SKM-1 (cell line): Measurements from ENCODE around the gene MAT2A.
"Not testable (repeated sequence)": the region's sequence is repeated elsewhere in the genome, so short reads cannot be mapped to it uniquely, and the experiment has no call there.

Source experiments
- DNase-seq: peaks from one replicate; lab custom pipeline; 2025; ENCODE audit not compliant: unreplicated experiment; lab: John Stamatoyannopoulos, UW

Gene MAT2A

GRCh38 chr2:85547089-85547858, 8.3 kb downstream of the MAT2A start:
- DNase-seq, result no peak

GRCh38 chr2:85547859-85548607, 9.1 kb downstream of the MAT2A start:
- DNase-seq, result no peak

- DNase-seq, result no peak
Observed at GRCh38 chr2:85548608-85548900, 9.6 kb downstream of the MAT2A start.

- no peak for DNase-seq
Observed at GRCh38 chr2:85549095-85549494, 10.1 kb downstream of the MAT2A start.

GRCh38 chr2:85549826-85550225, 10.9 kb downstream of the MAT2A start:
- no peak for DNase-seq

GRCh38 chr2:85550486-85550885, 11.5 kb downstream of the MAT2A start:
- peak; percentile 93 for DNase-seq

- peak; percentile 95 for DNase-seq
Observed at GRCh38 chr2:85551698-85552678, 13.0 kb downstream of the MAT2A start.

- DNase-seq, result no peak
Observed at GRCh38 chr2:85553184-85553583, 14.2 kb downstream of the MAT2A start.

- no peak for DNase-seq
Observed at GRCh38 chr2:85554980-85555612, 16.1 kb downstream of the MAT2A start.

- no peak for DNase-seq
Observed at GRCh38 chr2:85557130-85557529, 18.2 kb downstream of the MAT2A start.

- no peak for DNase-seq
Observed at GRCh38 chr2:85558160-85558559, 19.2 kb downstream of the MAT2A start.

GRCh38 chr2:85560403-85560726, 21.4 kb downstream of the MAT2A start:
- not testable (repeated sequence) for DNase-seq

- DNase-seq, result no peak
Observed at GRCh38 chr2:85560812-85561279, 21.9 kb downstream of the MAT2A start.

- peak; percentile 96 for DNase-seq
Observed at GRCh38 chr2:85561280-85562212, 22.6 kb downstream of the MAT2A start, which contains the start of gene GGCX. TSS of gene GGCX (minus strand) at chr2:85561493. CDS start at chr2:85561428, 65 bp downstream.

GRCh38 chr2:85564144-85564563, 25.2 kb downstream of the MAT2A start:
- peak; percentile 86 for DNase-seq

GRCh38 chr2:85566265-85566664, 27.3 kb downstream of the MAT2A start:
- no peak for DNase-seq

- DNase-seq, result no peak
Observed at GRCh38 chr2:85575739-85576138, 36.8 kb downstream of the MAT2A start.

GRCh38 chr2:85577063-85577385, 38.1 kb downstream of the MAT2A start:
- no peak for DNase-seq

- peak; percentile 71 for DNase-seq
Observed at GRCh38 chr2:85577386-85578242, 38.6 kb downstream of the MAT2A start, which contains the start of gene VAMP8. TSS of gene VAMP8 (plus strand) at chr2:85577586. CDS start at chr2:85577647, 61 bp downstream.
